ENCODE results near the gene LAMTOR2.

Gene LAMTOR2

DNA sequence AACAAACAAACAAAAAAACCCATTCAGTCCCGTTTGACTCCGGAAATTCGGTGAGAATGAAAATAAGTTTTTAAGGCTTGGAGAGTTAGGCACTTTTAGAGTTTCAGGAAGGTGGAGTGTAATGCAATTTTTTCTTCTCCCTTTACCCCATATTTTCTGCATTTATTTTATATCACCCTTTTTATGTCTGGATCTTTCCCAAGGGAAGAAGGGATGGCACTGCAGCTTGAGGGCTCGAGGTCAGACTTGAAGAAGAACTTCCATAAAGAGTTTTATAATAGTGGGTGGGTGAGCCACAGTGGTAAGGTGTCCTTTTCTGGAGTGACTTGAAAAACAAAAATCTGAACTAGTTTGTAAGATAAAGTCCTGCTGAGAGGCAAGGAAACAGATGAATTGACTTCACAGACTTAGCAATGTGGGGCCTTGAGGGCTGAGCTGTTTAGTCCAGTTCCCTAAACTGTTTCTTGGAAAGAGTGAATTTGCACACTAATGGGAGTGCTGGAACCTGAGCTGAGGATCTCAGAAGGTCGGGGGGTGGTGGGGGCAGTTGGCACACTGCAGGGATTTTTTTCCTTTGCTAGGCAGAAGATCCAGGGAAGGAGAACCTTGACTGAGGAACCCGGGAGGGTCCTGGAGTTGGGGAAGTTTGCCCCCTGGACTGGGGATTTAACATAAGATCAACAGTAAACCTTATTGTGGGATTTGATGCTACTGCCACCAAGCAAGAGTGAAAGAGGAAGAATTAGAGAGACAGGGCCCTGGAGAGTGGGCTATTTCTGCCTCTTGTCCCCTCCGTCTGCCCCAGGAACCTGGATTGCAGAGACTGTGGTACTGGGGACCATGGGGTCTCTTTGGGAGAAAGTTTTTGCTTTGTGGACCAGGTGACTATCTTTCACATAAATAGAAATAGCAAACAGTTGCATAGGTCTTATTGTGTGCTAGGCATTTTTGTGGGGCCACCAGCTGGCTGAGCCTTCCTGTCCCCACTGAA, 29.5 kb downstream of the LAMTOR2 start:
- TF ChIP-seq SIN3A (IDR thresholded peaks at IDR 0.05; ENCODE audit: borderline replicate concordance, insufficient read depth, low read length) (no peak), REST (IDR thresholded peaks at IDR 0.05; ENCODE audit: insufficient read depth in 1 of 2, low read depth in 2 of 2, low read length in 2 of 2) (no peak), TAF1 (IDR thresholded peaks at IDR 0.05; ENCODE audit: borderline replicate concordance, insufficient read depth, low read length) (no peak), FOXP2 (optimal IDR thresholded peaks at IDR 0.05; ENCODE audit: borderline replicate concordance, extremely low read depth, extremely low read length, insufficient read depth) (no peak), POLR2AphosphoS5 (IDR thresholded peaks at IDR 0.05; ENCODE audit: low read depth, low read length) (no peak)

- TF ChIP-seq POLR2AphosphoS5 (IDR thresholded peaks at IDR 0.05; ENCODE audit: low read depth, low read length) (no peak), SIN3A (IDR thresholded peaks at IDR 0.05; ENCODE audit: borderline replicate concordance, insufficient read depth, low read length) (no peak), TAF1 (IDR thresholded peaks at IDR 0.05; ENCODE audit: borderline replicate concordance, insufficient read depth, low read length) (no peak), FOXP2 (optimal IDR thresholded peaks at IDR 0.05; ENCODE audit: borderline replicate concordance, extremely low read depth, extremely low read length, insufficient read depth) (no peak), REST (IDR thresholded peaks at IDR 0.05; ENCODE audit: insufficient read depth in 1 of 2, low read depth in 2 of 2, low read length in 2 of 2) (no peak)
Measured at GRCh38 chr1:156086256-156086662, 31.7 kb downstream of the LAMTOR2 start.

DNA sequence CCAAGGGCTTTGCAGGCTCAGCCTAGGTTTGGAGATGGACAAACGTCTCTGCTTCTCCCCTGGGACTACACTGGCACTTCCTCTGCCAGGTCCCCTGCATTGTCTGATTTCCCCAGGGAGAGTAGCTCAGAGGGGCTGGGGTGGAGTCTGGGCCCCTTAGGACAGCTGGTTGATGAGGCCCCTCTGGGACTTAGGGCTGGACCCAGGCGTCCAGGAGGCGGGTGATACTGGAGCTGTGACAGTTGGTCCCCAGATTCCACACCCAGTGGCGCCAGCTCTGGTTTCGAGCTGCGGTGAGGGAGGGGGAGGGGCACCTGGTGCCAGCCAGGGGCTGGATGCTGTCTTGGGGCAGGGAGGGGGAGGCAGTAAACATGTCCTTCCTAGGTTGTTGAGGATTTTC, 35.1 kb downstream of the LAMTOR2 start:
- TF ChIP-seq FOXP2 (optimal IDR thresholded peaks at IDR 0.05; ENCODE audit: borderline replicate concordance, extremely low read depth, extremely low read length, insufficient read depth) = no peak
- no peak for TF ChIP-seq SIN3A (IDR thresholded peaks at IDR 0.05; ENCODE audit: borderline replicate concordance, insufficient read depth, low read length)
- TF ChIP-seq TAF1 (IDR thresholded peaks at IDR 0.05; ENCODE audit: borderline replicate concordance, insufficient read depth, low read length) = no peak
- no peak for TF ChIP-seq POLR2AphosphoS5 (IDR thresholded peaks at IDR 0.05; ENCODE audit: low read depth, low read length)
- no peak for TF ChIP-seq REST (IDR thresholded peaks at IDR 0.05; ENCODE audit: insufficient read depth in 1 of 2, low read depth in 2 of 2, low read length in 2 of 2)

- no peak for TF ChIP-seq SIN3A (IDR thresholded peaks at IDR 0.05; ENCODE audit: borderline replicate concordance, insufficient read depth, low read length)
- no peak for TF ChIP-seq REST (IDR thresholded peaks at IDR 0.05; ENCODE audit: insufficient read depth in 1 of 2, low read depth in 2 of 2, low read length in 2 of 2)
- TF ChIP-seq TAF1 (IDR thresholded peaks at IDR 0.05; ENCODE audit: borderline replicate concordance, insufficient read depth, low read length) = no peak
Measured at GRCh38 chr1:156090138-156090839, 35.7 kb downstream of the LAMTOR2 start.

All from PFSK-1 (cell line).